Measurements from ENCODE around the gene FAM3D.
"Not testable (repeated sequence)": the region's sequence is repeated elsewhere in the genome, so short reads cannot be mapped to it uniquely, and the experiment has no call there.

FAM3D gene

DNA sequence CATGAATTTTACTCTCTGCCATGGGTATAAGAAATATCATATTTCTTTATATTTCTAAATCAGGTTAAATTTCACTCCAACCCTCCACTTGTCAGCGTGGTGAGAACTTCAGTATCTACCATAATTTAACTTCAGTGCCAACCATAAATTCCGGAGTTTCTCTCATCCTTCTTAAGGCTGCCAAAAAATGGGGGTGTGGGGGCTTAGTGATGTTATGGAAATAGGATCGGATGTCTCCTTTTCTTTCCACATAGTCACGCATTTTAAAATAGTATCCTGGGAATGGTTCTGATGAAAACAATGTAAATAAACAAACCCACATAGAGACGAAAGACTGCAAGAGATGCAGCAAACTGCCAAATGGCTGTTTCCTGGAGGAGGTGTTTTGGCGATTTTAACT is 12.9 kb upstream of the FAM3D start:
- DNase-seq (ENCODE audit: extremely low spot score), result no peak
- TF ChIP-seq, protein P1, sequence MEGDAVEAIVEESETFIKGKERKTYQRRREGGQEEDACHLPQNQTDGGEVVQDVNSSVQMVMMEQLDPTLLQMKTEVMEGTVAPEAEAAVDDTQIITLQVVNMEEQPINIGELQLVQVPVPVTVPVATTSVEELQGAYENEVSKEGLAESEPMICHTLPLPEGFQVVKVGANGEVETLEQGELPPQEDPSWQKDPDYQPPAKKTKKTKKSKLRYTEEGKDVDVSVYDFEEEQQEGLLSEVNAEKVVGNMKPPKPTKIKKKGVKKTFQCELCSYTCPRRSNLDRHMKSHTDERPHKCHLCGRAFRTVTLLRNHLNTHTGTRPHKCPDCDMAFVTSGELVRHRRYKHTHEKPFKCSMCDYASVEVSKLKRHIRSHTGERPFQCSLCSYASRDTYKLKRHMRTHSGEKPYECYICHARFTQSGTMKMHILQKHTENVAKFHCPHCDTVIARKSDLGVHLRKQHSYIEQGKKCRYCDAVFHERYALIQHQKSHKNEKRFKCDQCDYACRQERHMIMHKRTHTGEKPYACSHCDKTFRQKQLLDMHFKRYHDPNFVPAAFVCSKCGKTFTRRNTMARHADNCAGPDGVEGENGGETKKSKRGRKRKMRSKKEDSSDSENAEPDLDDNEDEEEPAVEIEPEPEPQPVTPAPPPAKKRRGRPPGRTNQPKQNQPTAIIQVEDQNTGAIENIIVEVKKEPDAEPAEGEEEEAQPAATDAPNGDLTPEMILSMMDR (IDR thresholded peaks at IDR 0.05; ENCODE audit: control extremely low read depth, extremely low read depth, low read depth, missing control alignments), result no peak
- CTCF ChIA-PET, result interaction anchor here (0.7 to 1.5 kb wide), 2 partner anchors 15 to 38 kb away, joined by 3 read pairs; no protein-coding TSS in a partner anchor
- POLR2A ChIA-PET, result no interaction called here

DNA sequence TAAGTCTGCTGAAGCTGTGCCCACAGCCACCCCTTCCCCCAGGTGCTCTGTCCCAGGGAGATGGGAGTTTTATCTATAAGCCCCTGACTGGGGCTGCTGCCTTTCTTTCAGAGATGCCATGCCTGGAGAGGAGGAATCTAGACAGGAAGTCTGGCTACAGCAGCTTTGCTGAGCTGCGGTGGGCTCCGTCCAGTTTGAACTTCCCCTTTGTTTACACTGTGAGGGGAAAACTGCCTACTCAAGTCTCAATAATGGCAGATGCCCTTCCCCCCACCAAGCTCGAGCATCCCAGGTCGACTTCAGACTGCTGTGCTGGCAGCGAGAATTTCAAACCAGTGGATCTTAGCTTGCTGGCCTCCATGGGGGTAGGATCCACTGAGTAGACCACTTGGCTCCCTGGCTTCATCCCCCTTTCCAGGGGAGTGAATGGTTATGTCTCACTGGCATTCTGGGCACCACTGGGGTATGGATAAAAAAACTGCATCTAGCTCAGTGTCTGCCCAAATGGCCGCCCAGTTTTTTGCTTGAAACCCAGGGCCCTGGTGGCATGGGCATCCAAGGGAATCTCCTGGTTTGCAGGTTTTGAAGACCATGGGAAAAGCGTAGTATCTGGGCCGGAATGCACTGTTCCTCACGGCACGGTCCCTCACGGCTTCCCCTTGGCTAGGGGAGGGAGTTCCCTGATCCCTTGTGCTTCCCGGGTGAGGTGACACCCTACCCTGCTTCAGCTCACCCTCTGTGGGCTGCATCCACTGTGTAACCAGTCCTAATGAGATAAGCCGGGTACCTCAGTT is 11.8 kb upstream of the FAM3D start:
- DNase-seq (ENCODE audit: extremely low spot score); POLR2A ChIA-PET: not testable (repeated sequence)
- CTCF ChIA-PET, result interaction anchor here (0.7 to 1.5 kb wide), 2 partner anchors 16 to 37 kb away, joined by 3 read pairs; no protein-coding TSS in a partner anchor

DNA sequence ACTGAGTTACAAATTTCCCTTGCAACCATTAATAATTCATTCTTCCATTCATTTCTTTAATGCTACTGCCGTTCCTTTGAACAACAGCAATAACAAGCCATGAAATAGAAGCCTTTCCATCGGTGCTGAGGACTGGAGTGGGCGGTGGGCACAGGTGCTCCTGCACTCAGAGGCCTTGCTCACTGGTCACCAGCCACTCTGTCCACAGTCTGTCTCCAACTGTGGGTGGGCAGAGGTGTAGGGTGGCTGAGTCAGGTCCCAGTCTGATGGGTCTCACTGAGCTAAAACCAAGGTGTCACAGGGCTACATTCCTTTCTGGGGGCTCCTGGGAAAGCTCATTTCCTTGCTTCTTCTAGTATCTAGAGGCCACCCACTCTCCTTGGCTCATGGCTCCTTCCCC is 6.3 kb upstream of the FAM3D start:
- POLR2A ChIA-PET, result no interaction called here
- TF ChIP-seq, protein P1 (IDR thresholded peaks at IDR 0.05; ENCODE audit: control extremely low read depth, extremely low read depth, low read depth, missing control alignments), result no peak
- DNase-seq (ENCODE audit: extremely low spot score), result no peak
- CTCF ChIA-PET, result no interaction called here

DNA sequence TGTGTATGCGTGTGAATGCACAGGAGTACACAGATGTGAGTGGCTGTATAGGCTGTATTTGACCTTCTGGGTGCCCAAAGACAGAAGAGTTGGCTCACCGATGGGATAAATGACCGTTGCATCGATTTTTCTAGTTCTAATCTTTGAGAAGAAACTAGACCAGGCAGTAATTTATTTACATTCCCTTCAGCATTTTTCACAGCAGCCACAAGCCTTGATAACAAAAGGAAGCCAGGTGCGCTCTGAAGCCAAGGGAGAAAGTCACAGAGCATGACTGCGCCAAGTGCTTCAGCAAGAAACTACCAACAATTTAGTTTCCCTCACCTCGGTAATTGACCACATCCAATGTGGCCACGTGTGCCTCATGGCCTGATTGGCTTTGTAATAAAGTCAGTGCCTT is 5.9 kb upstream of the FAM3D start:
- POLR2A ChIA-PET, result no interaction called here
- DNase-seq (ENCODE audit: extremely low spot score), result no peak
- TF ChIP-seq, protein P1 (IDR thresholded peaks at IDR 0.05; ENCODE audit: control extremely low read depth, extremely low read depth, low read depth, missing control alignments), result no peak
- CTCF ChIA-PET, result no interaction called here

DNA sequence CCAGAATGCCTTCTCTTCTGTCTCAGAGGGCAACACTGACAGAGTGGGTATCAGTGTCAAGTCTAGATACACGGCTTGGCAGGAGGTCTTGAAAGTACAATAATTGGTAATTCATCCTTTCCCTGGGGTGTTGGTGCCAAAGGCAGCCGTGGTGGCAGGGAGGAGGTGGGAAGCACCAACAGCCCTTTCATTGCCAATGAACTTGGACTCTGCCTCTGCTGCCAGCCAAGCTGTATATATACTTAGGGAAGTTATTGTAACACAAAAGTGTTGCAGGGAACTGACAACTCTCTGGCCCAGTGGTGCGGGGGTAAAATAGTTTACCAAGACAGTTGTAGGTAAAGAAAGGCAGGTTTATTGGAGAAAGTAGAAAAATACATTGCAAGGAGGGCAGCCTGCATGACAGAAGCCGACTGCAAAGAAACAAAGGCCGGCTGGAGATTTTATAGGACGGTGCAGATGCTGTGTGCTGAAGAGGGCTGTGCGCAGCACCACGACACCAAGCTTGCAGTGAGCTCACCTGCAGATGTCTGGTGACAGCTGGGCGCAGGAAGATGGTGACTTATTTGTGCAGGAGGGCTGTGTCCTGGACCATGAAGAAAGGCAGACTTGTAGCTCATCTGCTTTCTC is 4.0 kb upstream of the FAM3D start:
- no peak for DNase-seq (ENCODE audit: extremely low spot score)
- TF ChIP-seq, protein P1 (IDR thresholded peaks at IDR 0.05; ENCODE audit: control extremely low read depth, extremely low read depth, low read depth, missing control alignments), result no peak
- ChIA-PET POLR2A (no interaction called here), CTCF (interaction anchor here (1.1 kb wide), 1 partner anchor 24 kb away, joined by 3 read pairs; no protein-coding TSS in a partner anchor)

DNA sequence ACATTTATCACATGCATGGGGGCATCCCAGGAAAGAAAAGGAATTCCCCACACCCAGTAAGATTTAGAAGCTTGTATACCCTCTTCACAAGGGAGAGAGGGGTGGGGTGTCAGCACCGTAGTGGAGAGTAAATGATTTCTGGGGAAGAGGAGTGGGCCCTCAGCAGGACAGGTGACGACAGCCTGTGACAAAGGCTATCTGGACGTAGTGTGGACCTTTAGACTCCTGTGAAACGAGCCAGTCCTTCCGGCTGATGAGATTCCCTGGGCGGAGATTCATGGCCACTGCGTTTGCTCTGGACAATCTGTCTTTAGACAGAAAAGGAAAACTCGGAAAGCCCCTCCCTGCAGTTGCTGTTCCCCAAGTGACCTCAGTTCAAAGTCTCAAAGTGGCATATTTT is 1.7 kb upstream of the FAM3D start:
- DNase-seq (ENCODE audit: extremely low spot score), result no peak
- ChIA-PET CTCF (interaction anchor here (2.7 kb wide), 1 partner anchor 37 kb away, joined by 10 read pairs; no protein-coding TSS in a partner anchor), POLR2A (no interaction called here)
- TF ChIP-seq, protein P1 (IDR thresholded peaks at IDR 0.05; ENCODE audit: control extremely low read depth, extremely low read depth, low read depth, missing control alignments), result no peak

DNA sequence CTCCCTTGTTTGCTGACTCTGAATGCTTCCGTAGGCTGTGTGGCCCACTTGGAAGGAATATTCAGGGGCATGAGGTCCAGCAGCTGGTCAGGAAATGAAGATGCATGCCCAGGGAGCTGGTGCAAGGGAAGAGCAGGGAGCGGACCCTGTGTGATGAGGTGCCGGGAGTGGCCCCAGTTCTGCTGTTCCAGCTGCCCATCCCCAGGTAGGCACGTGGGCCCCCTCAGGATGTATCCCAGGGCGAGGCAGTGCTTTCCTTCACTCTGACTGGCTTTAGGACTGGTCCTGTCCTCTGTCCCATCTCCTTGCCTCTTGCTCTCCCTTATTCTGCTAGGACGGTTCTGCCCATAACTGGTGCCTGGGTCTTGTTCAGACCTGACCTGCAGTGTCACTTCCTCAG is 1.1 kb upstream of the FAM3D start:
- ChIA-PET CTCF (interaction anchor here (2.7 kb wide), 1 partner anchor 37 kb away, joined by 10 read pairs; no protein-coding TSS in a partner anchor), POLR2A (no interaction called here)
- TF ChIP-seq, protein P1 (IDR thresholded peaks at IDR 0.05; ENCODE audit: control extremely low read depth, extremely low read depth, low read depth, missing control alignments), result no peak
- DNase-seq (ENCODE audit: extremely low spot score), result no peak
